Liver (tissue), 9 donors: Measurements from ENCODE around the gene COL20A1. TPM values are rescaled to one million over a fixed set of nuclear protein-coding genes. Genes with fewer than 3 reads are reported as not detected.

Experiments used
- DNase-seq: peaks from one replicate; pipeline ENCODE4 v3.0.0-alpha.2; 2017; ENCODE audit warnings: low spot score
- H3K27ac ChIP-seq, 2 donors: one replicate each; pipeline ENCODE4 v1.7.0; 2013; ENCODE audit warnings: inconsistent platforms in 2 of 2, low read length in 2 of 2, control low read depth in 1 of 2, low read depth in 1 of 2, mild to moderate bottlenecking in 1 of 2
- H3K27me3 ChIP-seq, 4 donors: one replicate each; pipeline versions ENCODE4 v1.6.1 to v1.7.0; 2013; ENCODE audit warnings: low read length in 3 of 4, inconsistent platforms in 1 of 4, mild to moderate bottlenecking in 1 of 4, moderate library complexity in 1 of 4; ENCODE audit not compliant: control insufficient read depth in 4 of 4, insufficient read depth in 4 of 4
- H3K36me3 ChIP-seq, 4 donors: one replicate each; pipeline versions ENCODE4 v1.6.1 to v1.7.0; 2013; ENCODE audit warnings: low read length in 3 of 4, mild to moderate bottlenecking in 3 of 4, low read depth in 1 of 4, moderate library complexity in 1 of 4; ENCODE audit not compliant: control insufficient read depth in 4 of 4, insufficient read depth in 3 of 4
- H3K4me1 ChIP-seq, 4 donors: one replicate each; pipeline versions ENCODE4 v1.6.1 to v1.7.0; 2013; ENCODE audit warnings: low read length in 3 of 4, mild to moderate bottlenecking in 3 of 4, moderate library complexity in 1 of 4; ENCODE audit not compliant: control insufficient read depth in 4 of 4, insufficient read depth in 4 of 4
- H3K4me3 ChIP-seq, 3 donors: one replicate each; pipeline versions ENCODE4 v1.6.1 to v1.7.0; 2013; ENCODE audit warnings: low read length in 3 of 3, control low read depth in 1 of 3, low read depth in 1 of 3, mild to moderate bottlenecking in 1 of 3
- H3K9ac ChIP-seq, 2 donors: one replicate each; pipeline ENCODE4 v1.7.0; 2013; ENCODE audit warnings: low read length in 2 of 2, mild to moderate bottlenecking in 2 of 2, moderate library complexity in 2 of 2, control low read depth in 1 of 2, low read depth in 1 of 2
- H3K9me3 ChIP-seq, 4 donors: one replicate each; pipeline versions ENCODE4 v1.6.1 to v1.7.0; 2013; ENCODE audit warnings: low read length in 3 of 4; ENCODE audit not compliant: control insufficient read depth in 4 of 4
- ATF3 ChIP-seq: IDR thresholded peaks from 2 replicates; pipeline ENCODE4 v1.6.1; 2016; ENCODE audit warnings: antibody characterized with exemption
- CTCF ChIP-seq: fragments of 150-350 bp; IDR thresholded peaks from 2 replicates; pipeline ENCODE4 v1.5.1; 2017; ENCODE audit warnings: improper control_type of control experiment, low read depth, low read length; ENCODE audit not compliant: missing input control
- EGR1 ChIP-seq, 2 donors: IDR thresholded peaks; 2 replicates each; pipeline ENCODE4 v1.6.1; 2016 to 2018; ENCODE audit warnings: antibody characterized with exemption in 2 of 2, low read depth in 2 of 2
- FOXA1 ChIP-seq: IDR thresholded peaks from 2 replicates; pipeline ENCODE4 v1.6.1; 2016; ENCODE audit warnings: antibody characterized with exemption
- FOXA2 ChIP-seq: IDR thresholded peaks from 2 replicates; pipeline ENCODE4 v1.6.1; 2016; ENCODE audit warnings: antibody characterized with exemption
- GABPA ChIP-seq, 2 donors: IDR thresholded peaks in 1 of 2; conservative IDR thresholded peaks in 1 of 2; 2 replicates each; pipeline ENCODE4 v1.6.1; 2016; ENCODE audit warnings: antibody characterized with exemption in 2 of 2, mild to moderate bottlenecking in 1 of 2, moderate library complexity in 1 of 2
- HNF4A ChIP-seq, 2 donors: conservative IDR thresholded peaks; 2 replicates each; pipeline ENCODE4 v1.6.1; 2016; ENCODE audit warnings: antibody characterized with exemption in 2 of 2, mild to moderate bottlenecking in 2 of 2
- HNF4G ChIP-seq: IDR thresholded peaks from 2 replicates; pipeline ENCODE4 v1.6.1; 2016; ENCODE audit warnings: antibody characterized with exemption
- JUND ChIP-seq, 2 donors: IDR thresholded peaks; 2 replicates each; pipeline ENCODE4 v1.6.1; 2016; ENCODE audit warnings: antibody characterized with exemption in 2 of 2
- MAX ChIP-seq: IDR thresholded peaks from 2 replicates; pipeline ENCODE4 v1.6.1; 2016; ENCODE audit warnings: antibody characterized with exemption
- NR2F2 ChIP-seq: IDR thresholded peaks from 2 replicates; pipeline ENCODE4 v1.6.1; 2016; ENCODE audit warnings: antibody characterized with exemption
- RAD21 ChIP-seq, 2 donors: IDR thresholded peaks; 2 replicates each; pipeline ENCODE4 v1.6.1; 2016; ENCODE audit warnings: antibody characterized with exemption in 2 of 2, mild to moderate bottlenecking in 2 of 2
- REST ChIP-seq: IDR thresholded peaks from 2 replicates; pipeline ENCODE4 v1.6.1; 2016; ENCODE audit warnings: antibody characterized with exemption, mild to moderate bottlenecking
- RXRA ChIP-seq, 2 donors: IDR thresholded peaks; 2 replicates each; pipeline ENCODE4 v1.6.1; 2017 to 2018; ENCODE audit warnings: antibody characterized with exemption in 2 of 2, mild to moderate bottlenecking in 1 of 2
- SP1 ChIP-seq: IDR thresholded peaks from 2 replicates; pipeline ENCODE4 v1.6.1; 2018; ENCODE audit warnings: antibody characterized with exemption, mild to moderate bottlenecking
- TAF1 ChIP-seq: conservative IDR thresholded peaks from 2 replicates; pipeline ENCODE4 v1.6.1; 2016; ENCODE audit warnings: antibody characterized with exemption, mild to moderate bottlenecking
- YY1 ChIP-seq: IDR thresholded peaks from 2 replicates; pipeline ENCODE4 v1.6.1; 2016; ENCODE audit warnings: antibody characterized with exemption, mild to moderate bottlenecking
- ZBTB33 ChIP-seq: IDR thresholded peaks from 2 replicates; pipeline ENCODE4 v1.6.1; 2016; ENCODE audit warnings: antibody characterized with exemption
- WGBS: extraction: QIAGEN DNeasy Blood & Tissue Kit; methylation state at CpG from one replicate; pipeline ENCODE4 v1.1.7; 2013; 5-methylcytosine and 5-hydroxymethylcytosine counted together
- polyA plus RNA-seq, 2 donors: library from polyadenylated mRNA; stranded (reverse) in 1 of 2; unstranded in 1 of 2; fragments of 200-250 nt in 1 of 2; fragments of >200 nt in 1 of 2; fragmentation: Nextera tagmentation in 1 of 2; extraction: Ambion mirVana in 1 of 2; gene quantifications; one replicate each; pipeline versions ENCODE4 v1.2.1 to v1.2.3, GENCODE V29; 2013 to 2015
- total RNA-seq, 2 donors: library from RNA; depleted of rRNA; stranded (reverse); fragments of >200 nt; gene quantifications; one replicate each; pipeline ENCODE4 v1.2.3, GENCODE V29; 2014
- donor health status: healthy.
- donor health status: healthy.
- donor health status: healthy.
- donor health status: healthy.
- donor health status: healthy.

The COL20A1 gene
- total and polyA plus RNA-seq, 4 donors, result not detected

- H3K9ac ChIP-seq, result no peak overlapping the region
- no peak overlapping the region for H3K27ac ChIP-seq
- no peaks in the 10 kb centered on the region for H3K36me3 ChIP-seq
- no peak overlapping the region for H3K4me3 ChIP-seq
- DNase-seq, result no peak
- H3K9me3 ChIP-seq, result no peaks in the 10 kb centered on the region
- peaks cover 0 to 4% (median 3%) of the 10 kb centered on the region in 4 donors for H3K27me3 ChIP-seq
- TF ChIP-seq GABPA (IDR thresholded peaks at IDR 0.05 in 1 of 2, conservative IDR thresholded peaks at IDR 0.05 in 1 of 2), result no peak
- TF ChIP-seq ATF3, result no peak
- no peak for TF ChIP-seq FOXA1
- TF ChIP-seq JUND (IDR thresholded peaks at IDR 0.05), result no peak
- no peak for TF ChIP-seq RXRA (IDR thresholded peaks at IDR 0.05)
- TF ChIP-seq NR2F2, result no peak
- no peak for TF ChIP-seq YY1
- no peak for TF ChIP-seq CTCF
- no peak for TF ChIP-seq HNF4G
- no peak for TF ChIP-seq TAF1
- no peak for TF ChIP-seq HNF4A (conservative IDR thresholded peaks at IDR 0.05)
- TF ChIP-seq FOXA2, result no peak
- no peak for TF ChIP-seq ZBTB33
- no peak for TF ChIP-seq MAX
- no peak for TF ChIP-seq SP1
- no peak for TF ChIP-seq EGR1 (IDR thresholded peaks at IDR 0.05; ENCODE audit: low read depth in 2 of 2)
- TF ChIP-seq RAD21 (IDR thresholded peaks at IDR 0.05), result no peak
- TF ChIP-seq REST, result no peak
- WGBS, result 42% methylated on average over 50 of the region's 50 CpGs
- H3K4me1 ChIP-seq, result no peaks in the 10 kb centered on the region
Measured at GRCh38 chr20:63246490-63247288, 46.3 kb upstream of the COL20A1 start.
